ENCODE measurements around the gene ABCG1.
A peak's percentile ranks its signal among the peaks of the same experiment; 100 is the strongest.

The ABCG1 gene

DNA sequence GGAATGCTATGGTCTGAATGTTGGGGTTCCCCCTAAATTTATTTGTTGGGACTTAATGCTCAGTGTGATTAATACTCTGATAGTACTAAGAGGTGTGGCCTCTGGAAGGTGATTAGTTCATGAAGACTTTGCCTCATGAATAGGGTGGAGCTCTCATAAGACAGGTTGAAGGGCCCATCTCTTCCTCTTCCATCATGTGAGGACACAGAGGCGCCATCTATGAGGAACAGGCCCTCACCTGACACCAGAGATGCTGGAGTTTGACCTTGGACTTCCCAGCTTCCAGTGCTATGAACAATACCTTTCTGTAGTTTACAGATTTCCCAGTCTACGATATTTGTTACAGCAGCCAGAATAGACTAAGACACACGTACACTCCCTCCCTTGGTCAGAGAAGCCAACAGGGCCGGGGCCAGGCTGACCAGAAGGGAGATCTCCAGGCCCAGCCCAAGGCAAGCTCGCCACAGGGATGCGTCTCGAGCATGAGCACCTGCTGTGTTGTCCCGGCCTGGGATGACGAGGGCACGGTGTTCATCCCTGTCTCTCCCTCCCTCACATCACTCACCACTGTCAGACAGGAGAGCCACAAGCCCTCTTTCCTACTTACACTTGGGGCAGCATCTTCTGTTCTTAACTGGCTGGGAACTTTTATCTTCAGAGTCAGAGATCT, 4.7 kb upstream of the ABCG1 start:
- no peak for DNase-seq (ENCODE audit: low read depth)

DNA sequence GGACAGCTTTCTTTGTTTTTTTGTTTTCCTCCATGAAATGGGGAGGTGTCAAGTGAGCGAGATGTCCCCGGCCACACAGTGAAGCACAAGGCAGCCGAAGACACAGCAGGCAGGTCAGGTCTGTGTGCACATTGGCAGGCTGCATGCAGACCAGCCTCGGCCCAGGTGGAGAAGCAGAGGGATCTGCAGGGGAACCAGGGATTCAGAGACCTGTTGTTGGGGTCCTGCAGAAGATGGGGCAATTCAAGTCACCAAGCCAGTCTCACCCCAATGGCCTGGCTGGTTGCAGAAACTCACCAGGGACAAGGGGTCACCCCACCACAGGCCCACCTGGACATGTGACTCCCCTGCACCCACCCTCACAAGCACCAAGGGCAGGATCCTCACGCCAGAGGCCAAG, 4.0 kb upstream of the ABCG1 start:
- DNase-seq (ENCODE audit: low read depth) = no peak

DNA sequence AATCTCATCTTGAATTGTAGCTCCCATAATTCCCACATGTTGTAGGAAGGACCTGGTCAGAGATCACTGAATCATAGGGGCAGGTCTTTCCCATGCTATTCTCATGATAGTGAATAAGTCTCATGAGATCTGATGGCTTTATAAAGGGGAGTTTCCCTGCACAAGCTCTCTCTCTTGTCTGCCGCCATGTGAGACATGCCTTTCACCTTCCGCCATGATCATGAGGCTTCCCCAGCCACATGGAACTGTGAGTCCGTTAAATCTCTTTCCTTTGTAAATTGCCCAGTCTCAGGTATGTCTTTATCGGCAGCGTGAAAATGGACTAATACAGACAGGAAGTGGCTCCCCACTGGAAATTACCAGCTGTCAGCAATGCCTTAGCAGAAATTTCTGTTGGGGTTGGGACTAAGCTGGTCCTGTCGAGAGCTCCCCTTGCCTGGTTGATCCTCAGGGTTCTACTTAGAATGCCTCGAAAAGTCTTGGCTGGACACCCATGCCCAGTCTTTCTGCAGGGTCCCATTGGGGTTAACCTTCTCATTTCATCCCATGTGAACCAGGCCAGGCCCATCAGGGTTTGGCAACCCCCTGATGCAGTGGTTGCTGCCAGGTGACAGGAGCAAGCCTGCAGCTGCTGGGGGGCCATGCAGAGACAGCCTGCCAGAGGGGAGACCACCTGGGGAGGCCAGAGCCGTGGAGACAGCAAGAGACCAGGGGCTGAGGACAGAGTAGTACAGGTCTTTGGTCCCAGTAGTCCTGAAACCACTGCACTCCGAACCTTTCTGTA, 2.8 kb upstream of the ABCG1 start:
- DNase-seq (ENCODE audit: low read depth) = no peak

DNA sequence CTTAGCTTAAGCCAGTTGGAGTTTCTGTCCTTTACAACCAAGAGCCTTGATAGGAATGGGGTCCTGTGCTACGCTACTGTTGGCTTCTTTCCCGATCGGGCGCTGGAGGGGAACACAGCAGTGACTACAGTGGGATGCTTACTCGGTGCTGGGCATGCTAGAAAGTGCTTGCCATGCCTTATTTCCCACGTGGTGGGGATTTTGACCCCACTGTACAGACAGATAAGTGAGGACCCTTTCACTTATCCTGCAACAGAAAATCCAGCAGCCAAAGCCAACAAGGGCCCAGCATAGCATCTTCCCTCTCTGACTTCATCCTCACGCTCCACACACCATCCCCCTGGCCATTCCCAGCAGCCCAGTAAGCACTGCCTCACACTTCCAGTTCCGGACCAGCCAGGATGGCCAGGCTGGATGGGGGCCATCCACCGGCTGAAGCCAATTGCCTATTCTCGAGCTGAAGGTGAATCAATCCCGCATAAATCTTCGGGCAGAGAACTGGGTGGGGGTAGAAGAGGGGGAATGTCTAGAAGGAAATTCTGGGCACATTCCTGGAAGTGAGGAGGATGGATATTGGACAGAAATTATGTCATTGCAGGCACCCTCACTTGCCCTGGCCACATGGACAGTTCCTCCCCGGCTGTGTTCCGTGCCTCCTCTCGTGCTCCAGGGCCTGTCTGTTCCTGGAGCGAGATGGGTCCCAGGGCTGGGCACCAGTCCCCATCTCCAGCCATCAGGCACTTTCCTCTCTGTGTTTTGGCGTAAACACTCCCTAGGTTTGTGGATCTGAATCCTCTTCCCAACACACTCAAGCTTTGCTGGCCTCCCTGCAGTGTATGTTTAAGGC, 2.0 kb upstream of the ABCG1 start:
- DNase-seq (ENCODE audit: low read depth) = no peak

DNA sequence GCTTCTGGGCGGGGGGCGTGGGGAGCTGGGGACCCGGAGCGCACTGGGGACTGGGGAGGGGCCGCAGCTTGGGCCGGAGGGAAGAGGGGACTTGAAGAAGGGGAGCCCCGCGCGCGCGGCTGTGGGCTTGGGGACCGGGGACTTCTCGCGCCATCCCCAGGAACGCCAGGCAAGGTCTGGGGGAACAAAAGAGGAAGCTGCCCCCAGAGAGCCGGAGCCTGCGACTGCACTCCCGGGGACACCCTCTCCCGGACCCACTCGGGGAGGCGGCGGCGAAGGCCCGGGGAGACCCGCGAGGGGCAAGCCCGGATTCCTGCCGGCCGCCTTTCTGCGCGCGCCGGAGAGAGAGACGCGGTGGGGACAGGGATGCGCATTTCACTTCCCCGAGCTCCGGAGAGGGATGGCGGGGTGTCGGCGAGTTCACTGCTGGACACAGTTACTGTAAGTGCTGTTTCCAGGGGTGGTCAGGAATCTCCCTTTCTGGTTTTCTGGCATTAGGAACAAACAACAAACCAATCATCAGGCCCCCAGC, 732 bp downstream of the ABCG1 start:
- no peak for DNase-seq (ENCODE audit: low read depth)

DNA sequence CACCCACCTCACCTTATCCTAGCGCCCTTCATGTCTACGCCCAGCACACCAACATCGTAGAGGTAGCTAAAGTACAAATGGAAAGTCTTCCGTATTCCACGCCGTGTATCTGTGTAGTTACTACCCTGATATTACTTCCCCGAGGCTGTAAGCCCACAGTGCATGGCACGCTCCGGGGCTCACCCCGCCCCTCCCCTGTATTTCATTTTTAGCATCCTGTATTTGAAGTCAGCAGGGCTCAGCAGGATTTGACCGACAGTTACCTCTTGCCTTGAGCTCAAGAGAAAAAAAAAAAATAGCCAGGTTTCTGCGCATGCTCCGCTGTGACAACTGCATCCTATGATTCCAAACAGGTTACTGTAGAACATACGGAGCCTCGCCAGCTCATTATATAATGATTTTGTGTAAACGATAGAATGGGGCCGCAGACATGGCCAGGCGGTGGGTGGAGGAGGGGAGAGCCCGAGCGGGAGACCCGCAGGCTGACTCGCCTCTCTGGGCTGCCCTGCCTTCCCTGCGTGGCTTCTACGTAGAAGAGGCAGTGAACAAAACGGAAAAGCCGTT, 1.3 kb downstream of the ABCG1 start:
- DNase-seq (ENCODE audit: low read depth) = peak; percentile 41

DNA sequence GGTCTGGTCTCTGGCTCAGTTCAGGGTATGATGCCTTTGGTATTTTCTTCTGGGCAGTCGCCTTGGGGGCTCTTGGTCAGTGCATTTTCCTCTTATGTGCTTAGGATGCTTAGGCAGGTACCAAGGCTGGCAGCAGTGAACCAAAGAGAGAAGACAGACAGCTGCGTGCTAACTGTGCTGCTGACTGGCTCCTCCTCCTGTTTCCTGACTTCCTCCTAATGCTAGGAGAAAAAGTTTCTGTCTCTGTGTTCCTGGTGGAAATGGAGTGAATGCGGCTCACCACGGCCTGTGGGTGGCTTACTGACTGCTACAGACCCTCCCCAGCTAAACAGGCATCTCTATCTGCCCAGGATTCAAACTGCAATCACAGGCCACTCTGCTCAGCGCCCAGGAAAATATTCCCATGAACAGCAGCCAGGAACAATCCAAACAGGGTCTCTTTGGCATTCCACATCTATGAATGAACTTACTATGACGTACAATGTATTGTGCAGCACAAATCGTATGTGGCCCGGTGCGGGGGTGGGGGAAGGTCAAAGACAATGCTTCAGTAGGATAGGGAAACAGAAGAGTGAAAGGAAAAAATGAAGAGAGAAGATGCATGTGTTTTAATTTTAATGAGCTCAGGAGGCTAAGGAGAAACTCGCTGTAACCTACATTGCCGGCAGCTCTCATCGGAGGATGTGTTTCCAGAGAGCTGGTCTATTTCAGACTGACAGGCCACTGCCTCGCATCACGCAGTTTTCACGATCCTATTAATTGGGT, 2.8 kb downstream of the ABCG1 start:
- no peak for DNase-seq (ENCODE audit: low read depth)

DNA sequence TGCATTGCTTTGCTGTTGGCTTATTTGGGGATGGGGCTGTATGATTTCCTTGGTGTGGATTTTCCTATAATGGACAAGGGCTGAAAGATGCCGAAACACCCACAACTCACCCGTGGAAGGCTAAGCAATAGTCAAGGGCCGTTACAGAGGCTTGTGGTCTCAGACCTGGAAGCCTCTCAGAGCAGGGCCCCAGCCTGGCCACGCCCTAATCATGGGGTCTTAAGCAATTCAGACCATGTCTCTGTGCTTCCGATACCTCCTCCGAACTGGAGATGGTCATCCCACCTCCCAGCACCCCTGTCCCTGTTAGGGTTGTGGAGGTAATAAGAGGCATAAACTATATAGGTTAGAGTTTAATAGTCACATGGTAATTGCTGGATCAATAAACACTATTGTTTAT, 3.4 kb downstream of the ABCG1 start:
- no peak for DNase-seq (ENCODE audit: low read depth)

DNA sequence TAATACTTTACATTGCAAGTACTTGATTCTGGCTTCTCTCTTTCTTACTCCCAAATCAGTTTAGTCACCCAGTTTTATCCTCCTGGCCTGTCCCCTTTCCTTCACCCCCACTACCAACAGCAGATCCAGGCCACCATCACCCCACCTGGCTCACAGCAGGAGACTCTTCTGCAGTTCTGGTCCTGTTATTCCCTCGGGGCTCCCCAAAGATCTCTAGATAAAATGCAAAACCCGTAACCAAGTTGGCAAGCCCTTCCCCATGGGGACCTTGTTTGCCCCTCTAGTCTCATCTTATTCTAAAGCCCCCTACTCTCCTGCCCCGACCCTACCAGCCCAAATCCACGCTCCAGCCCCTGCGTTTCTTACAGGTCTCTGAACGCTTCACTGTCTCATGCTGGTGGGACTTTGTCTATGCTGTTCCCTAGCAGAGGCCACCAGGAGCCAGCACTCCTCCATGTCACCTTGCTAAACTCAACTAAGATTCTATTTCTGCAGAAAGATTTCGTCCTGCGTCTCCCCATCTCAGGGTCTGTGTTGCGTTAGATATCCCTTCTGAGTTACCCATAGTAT, 4.0 kb downstream of the ABCG1 start:
- DNase-seq (ENCODE audit: low read depth) = no peak

DNA sequence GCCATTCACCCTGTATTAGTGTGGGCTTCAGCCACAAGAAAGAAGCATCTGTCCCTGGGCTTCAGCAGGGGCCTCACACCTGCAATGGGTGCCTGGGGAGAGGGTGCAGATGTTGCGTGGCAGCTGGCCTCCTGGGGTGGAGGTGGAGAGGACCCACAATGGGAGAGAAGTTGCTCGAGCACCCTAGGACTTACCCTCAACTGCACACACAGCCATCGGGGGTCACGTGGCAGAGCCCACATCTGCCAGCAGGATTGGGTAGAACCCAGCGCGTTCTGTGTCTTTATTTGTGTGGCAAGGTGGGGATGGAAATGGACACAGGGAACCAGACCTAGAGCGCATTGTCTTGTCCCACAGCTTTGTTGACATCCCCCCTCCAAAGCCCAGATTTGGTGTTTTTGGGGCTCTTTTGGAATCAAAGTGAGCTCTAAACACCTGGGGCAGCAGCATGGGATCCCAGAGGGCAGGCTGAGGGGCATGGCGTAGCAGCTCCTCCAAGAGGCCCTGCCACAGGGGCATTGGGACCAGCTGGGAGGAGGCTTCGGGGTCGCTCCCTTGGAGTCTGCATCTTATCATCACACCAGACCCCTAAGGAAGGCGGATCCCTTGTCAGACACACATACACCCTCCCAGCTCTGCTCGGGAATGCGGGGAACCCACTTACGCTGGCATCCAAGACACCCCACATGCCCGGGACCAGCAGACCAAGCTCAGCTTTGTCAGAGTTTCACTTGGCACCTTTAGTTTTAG, 5.1 kb downstream of the ABCG1 start:
- DNase-seq (ENCODE audit: low read depth) = no peak

DNA sequence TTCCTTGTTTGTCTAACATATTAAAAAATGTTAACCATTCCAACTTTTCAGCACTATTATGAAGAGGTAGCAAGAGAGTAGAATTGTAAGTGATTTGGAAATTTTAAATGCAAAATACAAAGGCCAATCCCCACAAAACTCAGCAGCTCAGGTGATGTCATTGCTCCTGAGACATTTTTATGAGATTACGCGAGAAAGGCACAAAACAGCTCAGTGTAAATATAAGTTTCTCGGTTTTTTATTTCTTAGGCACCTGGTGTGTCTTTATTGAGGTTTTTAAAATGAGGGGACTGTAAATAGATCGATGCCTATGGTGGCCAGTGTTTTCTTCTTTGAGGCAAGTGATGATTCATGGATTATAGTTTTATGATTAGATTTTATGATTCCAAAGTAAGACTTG, 6.1 kb downstream of the ABCG1 start:
- DNase-seq (ENCODE audit: low read depth) = no peak

DNA sequence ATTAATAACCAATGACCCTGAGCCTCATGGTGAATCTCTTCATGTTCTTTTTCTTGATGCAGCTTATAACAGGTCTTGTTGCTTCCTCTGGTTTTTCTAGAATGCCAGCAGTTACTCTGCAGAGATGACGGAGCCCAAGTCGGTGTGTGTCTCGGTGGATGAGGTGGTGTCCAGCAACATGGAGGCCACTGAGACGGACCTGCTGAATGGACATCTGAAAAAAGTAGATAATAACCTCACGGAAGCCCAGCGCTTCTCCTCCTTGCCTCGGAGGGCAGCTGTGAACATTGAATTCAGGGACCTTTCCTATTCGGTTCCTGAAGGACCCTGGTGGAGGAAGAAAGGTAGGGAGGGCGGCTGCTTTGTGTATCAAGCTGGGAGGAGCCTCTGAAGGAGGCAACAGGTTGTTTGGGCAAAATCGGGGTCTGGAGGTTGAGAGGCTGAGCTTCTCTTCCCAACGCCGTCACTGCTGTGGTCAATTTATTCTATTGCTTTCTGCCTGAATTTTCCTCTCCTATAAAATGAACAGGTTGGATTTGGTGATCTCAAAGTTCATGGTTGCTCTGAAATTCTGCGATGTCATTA, 6.7 kb downstream of the ABCG1 start:
- no peak for DNase-seq (ENCODE audit: low read depth)

DNA sequence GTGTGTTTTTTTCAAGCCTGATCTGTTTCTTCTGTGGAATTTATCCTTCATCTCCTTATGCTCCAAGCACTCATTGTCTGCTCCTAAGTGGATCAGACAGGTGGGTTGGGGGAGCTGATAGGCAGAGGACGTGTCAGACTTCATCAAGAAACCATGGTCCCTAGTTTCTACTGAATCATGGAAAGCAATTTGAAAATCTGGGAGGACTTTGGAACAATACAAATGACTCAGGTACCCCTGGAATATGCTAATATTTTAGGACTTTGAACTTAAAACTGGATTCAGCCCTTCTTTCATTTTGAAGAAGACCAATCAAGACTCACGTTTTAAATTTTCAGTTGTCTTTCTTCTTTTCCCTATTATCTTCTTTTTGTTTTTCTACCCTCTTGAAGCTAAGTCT, 7.7 kb downstream of the ABCG1 start:
- no peak for DNase-seq (ENCODE audit: low read depth)

DNA sequence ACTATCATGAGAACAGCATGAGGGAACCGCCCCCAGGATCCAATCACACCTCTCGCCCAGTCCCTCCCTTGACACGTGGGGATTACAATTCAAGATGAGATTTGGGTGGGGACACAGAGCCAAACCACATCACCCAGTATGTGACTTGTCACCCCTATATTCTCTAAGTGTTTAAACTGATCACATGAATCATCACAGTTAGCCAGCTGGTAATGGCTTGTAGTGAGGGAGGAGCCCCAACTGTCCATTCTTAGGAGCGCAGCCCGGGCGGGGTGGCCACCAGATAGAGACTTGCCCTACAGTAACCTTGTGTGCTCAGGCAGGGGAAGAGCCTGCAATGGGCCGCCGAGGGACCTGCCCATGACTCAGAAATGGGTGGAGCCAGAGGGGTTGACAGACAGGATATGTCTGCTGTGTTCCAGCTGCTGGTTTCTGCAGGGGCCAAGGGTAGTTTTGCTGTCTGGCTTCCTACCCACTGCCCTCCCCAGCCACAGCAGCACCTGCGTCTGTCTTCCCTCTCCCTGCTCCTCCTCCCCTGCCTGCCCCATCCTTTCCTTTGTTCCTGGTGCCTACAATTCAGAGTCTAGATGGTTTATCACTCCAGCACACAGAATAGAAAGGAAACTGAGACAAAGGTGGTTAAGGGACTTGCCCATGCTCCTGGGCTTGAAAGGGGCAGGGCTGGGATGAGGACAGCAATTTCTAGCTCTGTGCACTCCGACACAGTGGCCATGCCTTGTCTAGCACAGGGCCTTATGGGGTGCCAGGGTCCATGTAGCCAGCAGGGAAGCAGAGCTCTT, 9.2 kb downstream of the ABCG1 start:
- DNase-seq (ENCODE audit: low read depth) = peak; percentile 74

DNA sequence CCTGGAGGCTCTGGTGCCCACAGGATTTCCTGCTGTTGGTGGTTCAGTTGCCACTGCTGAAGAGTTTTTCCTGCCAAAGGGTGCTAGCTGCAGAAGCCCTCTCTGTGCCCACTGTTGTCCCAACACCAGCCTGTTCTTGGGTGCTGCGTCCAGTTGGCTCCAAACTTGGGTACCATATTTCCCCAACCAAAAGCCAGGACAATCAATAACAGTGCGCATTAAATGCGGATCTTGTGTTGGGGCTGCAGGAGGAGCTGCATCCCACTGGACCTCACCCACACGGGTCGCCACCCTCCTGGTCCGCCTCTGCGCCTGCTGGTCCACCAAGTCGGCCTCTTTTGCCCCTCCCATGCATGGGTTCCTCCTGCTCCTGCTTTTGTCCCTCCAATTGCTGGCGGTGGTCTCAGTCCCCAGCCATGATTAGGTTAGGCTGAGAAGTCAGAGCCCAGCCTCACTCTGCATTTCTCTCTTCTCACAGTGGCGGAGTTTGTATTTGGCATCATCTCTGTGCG, 9.8 kb downstream of the ABCG1 start:
- DNase-seq (ENCODE audit: low read depth) = no peak

DNA sequence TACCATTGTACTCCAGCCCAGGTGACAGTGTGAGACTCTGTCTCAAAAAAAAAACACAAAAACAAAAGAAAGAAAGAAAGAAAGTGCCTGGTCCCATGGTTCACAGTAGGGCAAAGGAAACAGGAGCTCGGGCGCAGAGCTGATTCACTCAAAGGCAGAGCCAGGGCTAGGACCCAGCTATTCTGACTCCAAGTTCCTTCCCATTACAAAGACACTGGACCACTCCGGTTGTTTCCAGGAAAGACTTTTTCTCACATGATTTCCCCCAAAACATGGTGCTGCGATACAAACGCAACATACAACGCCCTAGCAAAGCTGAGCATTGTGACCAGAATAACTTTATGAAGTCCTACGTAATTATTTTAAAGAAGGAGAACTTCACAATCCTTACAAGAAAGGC, 10.7 kb downstream of the ABCG1 start:
- DNase-seq (ENCODE audit: low read depth) = no peak

DNA sequence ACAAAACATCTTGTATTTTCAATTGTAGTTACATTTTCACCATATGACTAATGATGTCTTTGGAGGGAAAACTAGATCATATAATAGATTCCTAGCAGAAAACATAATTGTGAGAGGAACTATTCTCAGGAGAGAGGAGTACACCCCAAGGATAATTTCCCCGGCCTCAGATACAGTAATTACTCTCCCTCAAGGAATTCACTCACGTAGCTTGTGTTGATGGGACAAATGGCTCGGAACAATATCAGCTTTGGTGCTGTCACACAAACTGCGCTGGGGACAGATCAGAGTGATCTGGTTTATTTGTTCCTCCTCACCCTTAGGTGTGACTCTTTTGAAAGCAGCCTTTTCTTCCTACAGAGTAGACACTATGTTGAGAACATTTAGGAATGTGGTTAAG, 11.2 kb downstream of the ABCG1 start:
- DNase-seq (ENCODE audit: low read depth) = no peak

DNA sequence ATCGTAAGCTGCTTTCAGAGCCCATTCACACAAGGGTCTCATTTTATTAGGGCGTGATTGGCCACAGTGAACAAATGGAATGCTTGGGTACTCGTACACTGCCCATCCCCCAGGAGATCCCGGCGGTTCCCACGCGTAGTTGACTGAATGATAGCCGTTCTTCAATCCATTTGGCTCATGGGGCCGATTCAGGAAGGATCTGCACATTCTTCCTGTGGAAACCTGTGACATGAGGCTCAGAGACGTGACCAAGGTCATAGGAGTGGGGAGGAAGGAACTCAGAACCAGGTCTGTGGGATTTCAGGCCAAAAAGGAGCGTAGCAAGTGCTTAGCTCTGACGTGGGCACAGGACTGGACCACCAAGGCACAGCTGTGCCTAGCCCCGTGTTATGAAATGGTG, 11.7 kb downstream of the ABCG1 start:
- DNase-seq (ENCODE audit: low read depth) = no peak

DNA sequence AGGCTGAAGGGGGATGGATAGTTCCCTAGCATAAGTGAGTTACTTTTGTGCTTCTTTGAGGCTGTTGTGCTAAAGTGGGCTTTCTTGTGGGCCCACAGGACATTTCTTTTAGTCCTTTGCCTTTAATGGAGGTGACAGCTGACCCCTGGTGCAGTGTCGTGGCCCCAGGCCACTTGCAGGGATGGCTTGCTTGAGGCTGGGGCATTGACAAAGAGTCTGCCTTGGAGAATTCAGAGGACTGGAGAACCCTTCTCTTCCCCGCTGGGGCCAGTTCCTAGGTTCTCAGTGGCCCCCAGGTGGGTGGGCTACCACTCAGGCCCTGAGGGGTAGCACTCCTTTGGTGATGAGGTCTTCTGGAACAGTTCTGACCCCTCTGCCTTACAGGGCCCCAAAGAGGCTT, 12.8 kb downstream of the ABCG1 start:
- no peak for DNase-seq (ENCODE audit: low read depth)
